K562 (cell line): ENCODE data around the gene KHSRP. TPM values are rescaled to one million over a fixed set of nuclear protein-coding genes. Genes with fewer than 3 reads are reported as not detected.

Experiments used
- CBX3 ChIP-seq, 2 experiments: IDR thresholded peaks; 1 replicate in 1 of 2; 2 replicates in 1 of 2; pipeline ENCODE4 v1.6.1; 2012; ENCODE audit warnings: inconsistent platforms in 2 of 2, low read length in 2 of 2, borderline replicate concordance in 1 of 2, control low read depth in 1 of 2
- CC2D1A ChIP-seq: fragments of 450-650 bp; IDR thresholded peaks from 2 replicates; pipeline ENCODE4 v1.6.1; 2017; ENCODE audit warnings: mild to moderate bottlenecking
- CHCHD3 ChIP-seq: fragments of 250-450 bp; sonication (Bioruptor Pico); IDR thresholded peaks from 2 replicates; pipeline ENCODE4 v2.1.2; 2022; ENCODE audit warnings: mild to moderate bottlenecking
- GATA2 ChIP-seq: sonication (generic); formaldehyde crosslinking; IDR thresholded peaks from 2 replicates; pipeline ENCODE4 v1.4.0; 2020; ENCODE audit warnings: mild to moderate bottlenecking, missing genetic modification reagents
- MGA ChIP-seq: fragments of 450-650 bp; IDR thresholded peaks from 2 replicates; pipeline ENCODE4 v1.6.1; 2016; ENCODE audit warnings: mild to moderate bottlenecking, moderate library complexity
- polyA plus RNA-seq, 8 experiments: library from polyadenylated mRNA; depleted of rRNA in 4 of 8; stranded (reverse) in 5 of 8; unstranded in 3 of 8; fragments of >200 nt; fragmentation: Nextera tagmentation in 2 of 8; fragmentation: Illumina TruSeq in 1 of 8; extraction: Ambion mirVana in 2 of 8; extraction: Trizol in 1 of 8; gene quantifications; 2 replicates each; pipeline versions ENCODE4 v1.2.1 to v1.2.3, GENCODE V29; 2011 to 2014; ENCODE audit warnings: inconsistent platforms in 1 of 8, missing spikeins in 1 of 8
- total RNA-seq, 7 experiments: library from RNA; depleted of rRNA in 6 of 7; stranded (reverse); fragments of >200 nt in 6 of 7; fragmentation: Illumina TruSeq in 2 of 7; extraction: Trizol in 2 of 7; gene quantifications; 2 replicates each; pipeline versions ENCODE4 v1.2.1 to v1.2.3, GENCODE V29; 2011 to 2021; ENCODE audit warnings: low replicate concordance in 1 of 7
- TF ChIP-seq, protein P1 (sequence below): conservative IDR thresholded peaks from 2 replicates; pipeline ENCODE4 v1.6.1; 2011; ENCODE audit warnings: low read depth, mild to moderate bottlenecking, low read length; ENCODE audit not compliant: control insufficient read depth
- TF ChIP-seq, protein P2 (sequence below): fragments of 250-450 bp; sonication (Bioruptor Pico); IDR thresholded peaks from 2 replicates; pipeline ENCODE4 v1.4.0; 2020; ENCODE audit warnings: mild to moderate bottlenecking, moderate library complexity, borderline replicate concordance
- TF ChIP-seq, protein P3 (sequence below), 2 experiments: fragments of 450-650 bp; conservative IDR thresholded peaks; 2 replicates each; pipeline ENCODE4 v1.6.1; 2017; ENCODE audit warnings: mild to moderate bottlenecking in 2 of 2, moderate library complexity in 2 of 2

The KHSRP gene
- total and polyA plus RNA-seq, 9 of the 15 experiments (the other 6 are each of a cell fraction or from before 2014, with no cell fraction given): 4.2 to 564 (median 139) TPM

GRCh38 chr19:6424939-6425731 is 524 bp upstream of the KHSRP start (continued):
- peak; percentile 100 for TF ChIP-seq MGA
- peak; percentile 67; the same call in 1 of the 2 replicates for TF ChIP-seq CC2D1A
- peak in 1 of 2 experiments; percentile 97; a peak in 2 of 3 replicates for TF ChIP-seq CBX3 (IDR thresholded peaks at IDR 0.05; ENCODE audit: borderline replicate concordance in 1 of 2, low read length in 2 of 2)
- TF ChIP-seq, protein P1, sequence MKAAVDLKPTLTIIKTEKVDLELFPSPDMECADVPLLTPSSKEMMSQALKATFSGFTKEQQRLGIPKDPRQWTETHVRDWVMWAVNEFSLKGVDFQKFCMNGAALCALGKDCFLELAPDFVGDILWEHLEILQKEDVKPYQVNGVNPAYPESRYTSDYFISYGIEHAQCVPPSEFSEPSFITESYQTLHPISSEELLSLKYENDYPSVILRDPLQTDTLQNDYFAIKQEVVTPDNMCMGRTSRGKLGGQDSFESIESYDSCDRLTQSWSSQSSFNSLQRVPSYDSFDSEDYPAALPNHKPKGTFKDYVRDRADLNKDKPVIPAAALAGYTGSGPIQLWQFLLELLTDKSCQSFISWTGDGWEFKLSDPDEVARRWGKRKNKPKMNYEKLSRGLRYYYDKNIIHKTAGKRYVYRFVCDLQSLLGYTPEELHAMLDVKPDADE: peak; percentile 73
- TF ChIP-seq GATA2 (CRISPR knock-in tag): no peak
- no peak for TF ChIP-seq CHCHD3 (CRISPR knock-in tag)
- TF ChIP-seq, protein P2, sequence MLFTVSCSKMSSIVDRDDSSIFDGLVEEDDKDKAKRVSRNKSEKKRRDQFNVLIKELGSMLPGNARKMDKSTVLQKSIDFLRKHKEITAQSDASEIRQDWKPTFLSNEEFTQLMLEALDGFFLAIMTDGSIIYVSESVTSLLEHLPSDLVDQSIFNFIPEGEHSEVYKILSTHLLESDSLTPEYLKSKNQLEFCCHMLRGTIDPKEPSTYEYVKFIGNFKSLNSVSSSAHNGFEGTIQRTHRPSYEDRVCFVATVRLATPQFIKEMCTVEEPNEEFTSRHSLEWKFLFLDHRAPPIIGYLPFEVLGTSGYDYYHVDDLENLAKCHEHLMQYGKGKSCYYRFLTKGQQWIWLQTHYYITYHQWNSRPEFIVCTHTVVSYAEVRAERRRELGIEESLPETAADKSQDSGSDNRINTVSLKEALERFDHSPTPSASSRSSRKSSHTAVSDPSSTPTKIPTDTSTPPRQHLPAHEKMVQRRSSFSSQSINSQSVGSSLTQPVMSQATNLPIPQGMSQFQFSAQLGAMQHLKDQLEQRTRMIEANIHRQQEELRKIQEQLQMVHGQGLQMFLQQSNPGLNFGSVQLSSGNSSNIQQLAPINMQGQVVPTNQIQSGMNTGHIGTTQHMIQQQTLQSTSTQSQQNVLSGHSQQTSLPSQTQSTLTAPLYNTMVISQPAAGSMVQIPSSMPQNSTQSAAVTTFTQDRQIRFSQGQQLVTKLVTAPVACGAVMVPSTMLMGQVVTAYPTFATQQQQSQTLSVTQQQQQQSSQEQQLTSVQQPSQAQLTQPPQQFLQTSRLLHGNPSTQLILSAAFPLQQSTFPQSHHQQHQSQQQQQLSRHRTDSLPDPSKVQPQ: no peak
- TF ChIP-seq, protein P3, sequence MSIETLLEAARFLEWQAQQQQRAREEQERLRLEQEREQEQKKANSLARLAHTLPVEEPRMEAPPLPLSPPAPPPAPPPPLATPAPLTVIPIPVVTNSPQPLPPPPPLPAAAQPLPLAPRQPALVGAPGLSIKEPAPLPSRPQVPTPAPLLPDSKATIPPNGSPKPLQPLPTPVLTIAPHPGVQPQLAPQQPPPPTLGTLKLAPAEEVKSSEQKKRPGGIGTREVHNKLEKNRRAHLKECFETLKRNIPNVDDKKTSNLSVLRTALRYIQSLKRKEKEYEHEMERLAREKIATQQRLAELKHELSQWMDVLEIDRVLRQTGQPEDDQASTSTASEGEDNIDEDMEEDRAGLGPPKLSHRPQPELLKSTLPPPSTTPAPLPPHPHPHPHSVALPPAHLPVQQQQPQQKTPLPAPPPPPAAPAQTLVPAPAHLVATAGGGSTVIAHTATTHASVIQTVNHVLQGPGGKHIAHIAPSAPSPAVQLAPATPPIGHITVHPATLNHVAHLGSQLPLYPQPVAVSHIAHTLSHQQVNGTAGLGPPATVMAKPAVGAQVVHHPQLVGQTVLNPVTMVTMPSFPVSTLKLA (conservative IDR thresholded peaks at IDR 0.05): peak; percentile 80 to 84
